T-helper 2 cell (primary cell): ENCODE measurements around the gene SGSM1.

Experiments used
- DNase-seq, 5 experiments: peaks; one replicate each; pipeline versions ENCODE4 v3.0.0 to v3.0.0-alpha.2; 2012 to 2022

The SGSM1 gene

DNA sequence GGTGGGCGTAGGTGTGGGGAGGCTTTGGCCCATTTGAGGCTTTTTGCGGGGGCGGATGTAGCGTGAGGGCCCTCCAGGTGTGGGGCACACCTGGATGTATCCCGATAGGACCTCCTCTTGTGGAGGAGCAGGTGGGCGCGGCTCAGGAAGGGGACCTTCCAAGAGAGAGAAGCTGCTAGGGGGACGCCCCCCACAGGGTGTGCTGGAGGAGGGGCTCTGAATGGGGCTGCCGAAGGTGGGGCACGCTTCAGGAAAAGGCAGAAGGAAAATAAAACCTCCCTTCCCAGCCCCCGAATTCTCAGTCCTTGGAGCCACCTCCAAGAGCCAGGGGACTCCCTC, 621 bp downstream of the SGSM1 start:
- DNase-seq = no peak

DNA sequence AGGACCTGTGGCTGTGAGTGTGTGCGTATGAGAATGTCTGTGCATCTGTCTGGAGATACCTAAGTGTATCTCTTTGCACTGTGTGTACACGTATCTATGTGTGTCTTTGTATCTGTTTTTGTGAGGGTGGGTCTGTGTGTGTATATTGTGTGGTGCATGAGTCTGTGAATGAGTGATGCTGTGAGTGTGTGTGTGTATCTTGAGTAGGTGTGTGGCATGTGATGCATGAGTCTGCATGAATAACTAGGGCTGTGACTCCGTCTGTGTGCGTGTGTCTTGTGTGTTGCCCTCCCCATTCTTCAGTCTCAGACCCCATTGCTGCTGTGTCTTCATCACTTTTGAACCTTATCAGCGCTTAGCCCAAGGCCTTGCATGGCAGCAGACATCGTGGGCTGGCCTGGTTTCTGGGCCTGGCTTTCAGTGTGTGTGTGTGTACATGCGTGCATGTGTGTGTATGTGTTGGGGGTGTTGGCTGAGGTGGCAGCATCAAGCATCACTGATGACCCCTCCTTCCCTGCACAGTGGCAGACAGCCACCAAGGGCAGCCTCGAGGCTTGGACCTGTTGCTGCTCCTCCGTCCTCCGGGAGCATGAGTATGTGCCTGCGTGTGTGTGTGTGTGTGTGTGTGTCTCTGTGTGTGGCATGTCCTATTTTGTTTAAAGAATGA, 1.4 kb downstream of the SGSM1 start:
- no peak for DNase-seq

DNA sequence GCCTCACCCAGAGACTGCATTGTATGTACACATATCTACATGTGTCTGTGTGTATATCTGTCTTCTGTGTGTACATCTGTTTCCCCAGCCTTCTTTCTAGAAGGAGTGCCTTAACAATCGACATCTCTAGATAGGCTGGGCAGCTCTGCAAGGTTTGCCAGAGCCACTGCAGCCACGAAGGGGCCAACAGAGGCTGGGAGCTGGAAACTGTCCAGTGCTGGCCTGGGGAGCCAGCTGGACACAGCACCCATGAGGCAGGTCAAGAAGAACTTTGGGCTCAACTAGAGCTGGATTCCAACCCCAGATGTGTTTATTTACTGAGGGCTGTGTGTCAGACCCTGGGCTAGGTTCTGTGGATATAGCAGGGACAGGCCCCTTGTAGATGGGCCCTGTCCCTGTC, 3.3 kb downstream of the SGSM1 start:
- no peak for DNase-seq

DNA sequence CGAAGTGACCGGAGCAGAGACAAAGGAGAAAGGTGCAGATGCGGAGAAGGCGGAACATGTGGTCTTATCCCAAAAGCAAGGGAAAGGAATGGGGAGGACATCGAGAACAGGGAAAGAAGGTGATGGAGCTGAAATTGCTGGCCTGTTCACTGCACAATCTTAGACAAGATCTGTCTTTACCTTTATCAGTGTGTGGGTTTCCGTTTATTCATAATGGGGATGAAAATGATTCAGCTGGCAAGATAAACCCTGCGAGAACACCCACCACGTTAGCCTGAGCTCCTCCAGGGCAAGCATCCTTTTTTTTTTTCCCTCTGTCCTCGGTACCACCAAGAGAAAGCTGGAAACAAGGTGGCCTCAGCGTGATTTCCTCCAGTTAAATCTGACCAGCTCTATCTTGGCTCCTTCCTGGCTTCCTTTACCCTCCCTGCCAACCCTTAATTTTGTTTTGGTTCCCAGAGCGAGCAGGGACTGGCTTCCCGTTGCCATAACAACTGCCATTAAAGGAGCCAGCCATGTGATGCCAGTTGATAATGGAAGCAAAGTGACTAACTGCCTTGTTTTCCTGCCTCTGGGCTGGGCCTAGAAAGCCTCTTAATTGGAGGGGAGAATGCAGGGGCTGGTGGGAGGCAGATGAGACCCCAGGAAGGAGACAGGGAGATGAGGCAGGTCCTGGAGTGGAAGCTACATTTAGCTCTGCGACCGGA, 4.2 kb downstream of the SGSM1 start:
- DNase-seq = peak in 1 of 5 experiments; percentile 78

DNA sequence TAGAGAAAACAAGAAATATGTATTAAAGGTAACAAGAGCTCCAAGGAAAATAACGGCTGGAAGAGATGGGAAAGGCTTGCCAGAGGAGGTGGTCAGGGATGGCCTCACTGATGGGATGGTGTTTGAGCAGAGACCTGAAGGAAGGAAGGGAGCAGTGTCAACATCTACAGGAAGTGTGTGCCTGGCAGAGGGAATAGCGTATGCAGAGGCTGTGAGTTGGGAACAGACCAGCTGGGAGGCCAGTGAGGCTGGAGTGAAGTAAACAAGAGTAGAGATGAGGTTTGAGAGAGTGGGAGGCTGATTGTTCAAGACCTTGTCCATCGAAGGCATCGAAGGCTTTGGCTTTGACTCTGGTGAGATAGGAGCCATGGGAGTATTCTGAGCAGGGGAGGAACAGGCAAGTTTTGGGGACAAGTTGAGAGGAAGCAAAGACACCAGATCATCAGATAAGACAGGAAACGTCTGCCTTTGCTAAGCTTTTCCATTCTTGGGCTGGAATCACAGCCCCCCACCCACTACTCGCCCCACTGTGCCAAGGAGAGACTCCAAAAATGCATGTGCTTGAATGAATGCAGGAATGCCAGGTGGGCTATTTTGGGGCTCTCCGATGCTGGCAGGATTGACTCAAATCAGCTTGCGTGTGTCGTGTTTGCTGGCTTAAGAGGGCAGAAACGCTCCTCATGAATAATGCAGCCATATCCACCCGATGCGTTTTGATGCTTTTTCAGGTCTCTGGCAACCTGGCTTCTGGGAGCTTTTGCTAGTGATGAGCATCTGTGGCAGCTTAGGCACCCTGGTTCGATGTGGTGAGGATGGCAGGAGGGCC, 7.2 kb downstream of the SGSM1 start:
- DNase-seq = no peak

DNA sequence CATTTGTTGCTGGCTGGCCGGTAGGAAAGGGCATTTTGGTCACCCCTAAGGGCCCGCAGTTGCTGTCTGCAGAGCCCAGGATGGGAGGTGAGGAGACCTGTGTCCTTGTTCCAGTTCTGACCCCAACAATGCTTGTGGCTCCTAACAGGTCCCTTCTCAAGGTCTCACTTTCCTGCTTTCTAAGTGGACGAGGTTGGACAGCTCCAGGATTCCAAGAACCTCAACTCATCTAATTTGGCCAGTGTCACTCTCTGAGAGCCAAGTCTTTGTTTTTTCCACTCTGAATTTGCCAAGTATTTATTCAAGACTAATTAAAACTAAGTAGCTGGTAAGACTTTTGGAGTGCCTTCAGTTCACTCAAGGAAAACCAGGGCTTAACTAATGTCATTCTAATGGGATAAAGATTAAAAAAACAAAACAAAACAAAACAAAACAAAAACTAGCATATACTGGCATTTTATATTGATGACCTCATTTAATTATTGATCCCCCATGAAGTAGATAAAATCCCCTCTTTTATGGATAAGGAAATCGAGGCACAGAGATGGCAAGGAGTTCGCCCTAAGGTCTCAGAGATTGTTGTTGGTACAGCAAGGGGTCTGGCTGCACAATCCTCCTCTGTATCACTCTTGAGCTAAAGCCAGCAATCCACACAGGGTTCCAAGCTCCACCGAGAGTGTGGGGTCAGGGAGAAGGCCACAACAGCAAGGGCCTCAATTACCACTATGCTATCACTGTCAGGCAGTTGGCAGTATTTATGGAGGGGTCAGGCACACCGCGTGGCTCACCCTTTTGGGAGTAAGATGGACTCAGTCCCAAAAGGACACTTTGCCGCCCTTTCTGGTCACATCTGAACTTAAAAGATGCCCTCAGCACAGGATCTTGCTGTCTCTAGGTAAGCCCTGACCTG, 8.1 kb downstream of the SGSM1 start:
- DNase-seq = no peak

DNA sequence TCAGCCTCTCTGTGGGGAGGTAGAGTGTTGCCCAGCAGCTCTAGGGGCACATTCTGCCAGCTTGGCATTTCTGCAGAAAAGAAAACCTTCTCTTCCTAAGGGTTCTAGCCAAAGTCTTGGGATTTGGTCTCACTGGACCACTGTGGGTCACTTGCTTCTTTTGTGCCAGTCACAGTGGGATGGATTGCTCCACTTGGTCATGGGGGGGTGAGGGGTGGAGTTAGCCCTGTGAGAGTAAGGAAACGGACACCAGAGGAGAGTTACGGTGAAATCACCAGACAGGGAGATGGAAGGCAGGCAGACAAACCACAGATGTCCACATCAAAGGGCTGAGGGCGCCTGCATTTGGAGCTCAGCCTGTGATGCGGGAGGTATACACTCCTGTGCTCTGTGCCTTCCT, 10.8 kb downstream of the SGSM1 start:
- DNase-seq = no peak

DNA sequence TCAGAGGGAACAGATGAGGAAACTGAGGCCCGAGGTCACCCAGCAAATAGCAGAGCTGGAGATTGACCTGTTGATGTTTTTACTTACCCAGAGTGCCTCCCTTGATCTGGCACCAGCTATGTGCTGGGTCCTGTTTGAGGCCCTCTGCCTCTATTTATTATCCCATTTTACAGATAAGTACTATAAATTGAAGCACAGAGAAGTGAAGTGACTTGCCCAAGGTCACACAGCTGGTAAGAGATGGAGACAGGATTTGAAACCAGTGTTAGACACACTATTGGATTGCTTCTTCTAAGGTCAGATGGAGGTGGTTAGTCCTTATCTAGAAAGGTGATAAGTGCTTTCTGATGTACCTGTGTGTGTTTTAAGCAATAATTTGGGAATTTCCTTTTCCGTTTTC, 13.5 kb downstream of the SGSM1 start:
- no peak for DNase-seq

DNA sequence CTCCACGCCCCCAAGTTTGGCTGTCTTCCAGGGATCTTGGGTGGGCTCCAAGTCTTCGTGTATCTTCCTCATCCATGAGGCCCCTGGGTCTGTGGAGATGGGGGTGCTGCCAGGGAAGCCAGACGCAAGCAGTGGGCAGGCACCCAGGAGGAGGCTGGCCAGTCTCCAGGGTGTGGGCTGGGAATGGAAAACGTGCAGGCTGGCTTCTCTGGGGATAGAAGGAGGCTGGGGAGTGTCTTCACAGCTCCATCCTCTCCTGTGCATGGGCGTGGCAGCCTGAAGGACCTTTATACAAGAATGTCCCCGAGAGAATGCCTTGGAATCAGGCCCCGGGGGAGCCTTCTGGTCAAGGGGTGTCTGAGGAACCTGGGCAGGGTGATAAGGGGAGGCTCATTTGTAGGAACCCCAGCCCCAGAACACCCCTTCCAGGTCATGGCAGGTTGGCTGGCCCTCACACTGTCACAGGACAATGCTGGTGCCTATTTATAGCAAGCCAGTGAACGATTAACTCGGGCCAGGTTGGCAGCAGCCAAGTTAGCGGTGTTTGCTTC, 14.0 kb downstream of the SGSM1 start:
- DNase-seq = no peak

DNA sequence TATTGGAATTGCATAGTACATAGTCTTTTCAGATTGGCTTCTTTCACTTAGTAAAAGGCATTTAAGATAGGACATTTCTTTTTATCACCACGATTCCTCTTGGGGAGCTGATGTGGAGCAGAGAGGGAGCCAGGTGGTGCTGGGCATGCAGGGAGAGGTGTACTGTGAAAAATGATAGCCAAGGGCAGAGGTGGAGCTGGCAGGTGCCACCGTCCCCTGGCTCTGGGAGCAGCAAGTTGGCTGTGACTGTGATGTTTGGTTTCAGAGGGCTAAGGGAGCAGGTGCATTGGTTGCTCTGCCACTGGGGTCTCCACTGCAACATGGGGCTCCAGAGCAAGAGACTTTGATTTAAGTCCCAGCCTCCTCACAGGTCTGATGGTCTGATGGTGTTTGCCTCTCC, 16.5 kb downstream of the SGSM1 start:
- no peak for DNase-seq

DNA sequence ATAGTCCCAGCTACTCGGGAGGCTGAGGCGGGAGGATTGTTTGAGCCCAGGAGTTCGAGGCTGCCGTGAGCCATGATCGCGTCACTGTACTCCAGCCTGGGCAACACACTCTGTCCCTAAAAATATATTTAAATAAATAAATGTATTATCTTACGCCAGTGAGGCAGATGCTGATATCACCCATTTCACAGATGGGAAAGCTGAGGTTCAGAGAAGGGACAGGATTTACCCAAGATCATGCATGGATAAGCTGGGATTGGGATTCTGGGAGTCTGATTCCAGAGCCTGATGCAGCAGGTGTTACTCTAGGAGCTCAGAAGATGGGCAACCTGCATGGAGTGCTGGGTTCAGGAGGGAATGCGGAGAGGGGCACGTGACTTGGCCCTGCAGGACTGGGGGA, 17.8 kb downstream of the SGSM1 start:
- no peak for DNase-seq

DNA sequence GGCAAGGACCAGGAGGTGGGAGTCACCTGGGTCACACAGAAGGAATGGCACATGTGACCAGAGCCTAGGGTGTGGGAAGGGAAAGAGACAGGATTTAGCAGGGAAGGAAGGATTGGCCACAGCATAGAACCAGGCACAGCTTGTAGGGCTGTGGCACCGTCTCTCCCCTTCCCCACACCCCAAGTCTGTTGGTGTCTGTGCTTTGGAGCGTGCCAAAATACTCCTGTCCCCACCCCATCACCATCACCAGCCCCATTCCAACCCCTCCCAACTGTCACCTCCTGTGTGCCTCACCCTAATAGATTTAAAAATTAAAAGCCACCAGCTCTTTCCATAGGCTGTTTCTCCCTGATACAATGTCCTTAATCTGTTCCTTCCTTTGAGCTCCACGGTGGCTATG, 18.2 kb downstream of the SGSM1 start:
- DNase-seq = no peak

DNA sequence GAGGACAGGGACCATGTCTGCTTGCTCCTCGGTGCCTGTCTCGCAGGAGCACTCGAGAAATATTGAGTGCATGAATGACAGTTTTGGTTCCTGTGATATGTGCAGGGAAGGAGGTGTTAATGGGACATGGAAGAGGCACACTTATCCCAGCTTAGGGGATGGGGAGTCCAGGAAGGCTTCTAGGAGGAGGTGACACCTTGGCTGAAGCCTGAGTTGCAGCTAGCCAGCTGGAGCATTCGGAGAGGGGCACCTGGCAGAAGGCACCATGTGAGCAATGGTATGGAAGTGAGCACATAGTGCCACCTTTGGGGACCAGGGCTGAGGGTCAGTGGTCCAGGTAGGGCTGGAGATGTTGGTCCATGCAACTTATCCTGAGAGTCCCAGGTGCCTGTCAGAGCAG, 18.9 kb downstream of the SGSM1 start:
- DNase-seq = no peak

DNA sequence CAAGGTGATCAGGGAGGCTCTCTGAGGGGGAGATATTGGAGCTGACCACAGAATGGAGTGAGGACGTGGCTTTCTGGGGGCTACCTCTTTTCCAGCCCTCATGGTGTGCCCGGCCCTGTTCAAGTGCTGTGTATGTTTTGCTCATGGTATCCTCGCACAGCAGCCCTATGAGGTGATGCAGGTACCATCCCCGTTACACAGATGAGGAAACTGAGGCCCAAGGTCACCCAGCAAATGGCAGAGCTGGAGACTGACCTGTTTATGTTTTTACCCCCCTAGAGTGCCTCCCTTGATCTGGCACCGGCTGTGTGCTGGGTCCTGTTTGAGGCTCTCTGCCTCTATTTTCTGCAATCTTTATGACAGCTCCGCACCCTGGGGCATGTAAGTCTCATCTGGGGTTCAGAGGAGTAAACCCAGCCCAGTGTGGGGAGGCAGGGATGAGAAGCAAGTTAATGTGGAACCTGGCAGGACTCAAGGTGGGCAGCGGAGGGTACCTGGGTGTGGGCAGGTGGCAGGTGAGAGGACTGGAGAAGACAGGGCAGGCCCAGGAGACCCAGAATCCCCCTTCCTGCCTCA, 20.8 kb downstream of the SGSM1 start:
- DNase-seq = no peak

DNA sequence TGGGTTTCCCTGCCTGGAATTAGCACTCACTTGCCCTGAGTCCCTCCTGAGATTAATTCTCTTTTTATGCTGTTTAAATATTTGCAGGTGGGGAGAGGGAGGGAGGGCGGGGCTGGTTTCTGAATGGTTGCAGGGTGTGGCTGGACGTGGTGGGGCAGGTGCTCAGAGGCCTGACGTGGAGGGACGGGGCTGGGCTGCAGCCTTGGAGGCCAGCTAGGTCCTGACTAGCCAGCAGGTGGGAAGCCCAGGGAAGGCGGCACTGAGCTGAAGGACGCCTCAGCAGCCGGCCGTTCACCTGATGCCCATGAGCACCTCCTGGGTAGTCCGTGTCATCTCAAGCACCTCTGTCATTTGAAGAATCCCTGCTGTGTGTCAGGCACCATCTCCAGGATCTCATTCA, 21.3 kb downstream of the SGSM1 start:
- DNase-seq = no peak

DNA sequence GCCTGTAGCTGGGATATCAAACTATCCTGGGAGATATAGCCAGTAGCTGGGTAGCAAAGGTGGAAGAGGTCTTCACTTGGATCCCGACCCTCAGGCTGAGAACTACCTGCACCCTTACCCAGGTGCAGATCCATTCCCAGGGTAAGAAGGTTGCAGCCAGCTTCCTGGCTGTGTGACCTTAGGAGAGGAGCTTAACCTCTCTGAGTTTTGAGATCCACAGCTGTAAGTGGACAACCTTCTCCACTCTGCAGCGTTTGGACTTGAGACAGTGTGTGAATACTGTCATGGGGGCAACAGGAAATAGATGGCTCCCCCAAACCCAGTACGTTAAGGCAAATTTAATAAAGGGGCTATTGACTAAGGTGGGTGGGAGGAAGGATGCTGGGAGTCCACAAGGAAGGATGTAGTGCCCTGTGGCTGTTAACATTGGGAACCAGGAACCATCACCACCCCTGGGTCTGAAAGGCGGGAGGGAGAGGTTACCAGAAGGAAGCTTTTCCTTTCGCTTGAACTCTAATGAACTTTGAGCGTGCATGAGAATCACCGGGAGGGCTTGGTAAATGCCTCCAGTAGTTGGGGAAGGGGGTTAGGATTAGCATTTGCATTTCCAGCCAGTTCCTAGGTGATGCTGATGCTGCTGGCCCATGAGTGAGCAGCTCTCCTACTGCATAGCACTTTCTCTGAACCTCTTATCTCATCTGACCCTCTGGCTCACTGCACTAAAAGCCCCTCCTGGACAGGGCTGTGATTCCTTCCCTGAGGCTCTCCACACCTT, 24.4 kb downstream of the SGSM1 start:
- DNase-seq = no peak

DNA sequence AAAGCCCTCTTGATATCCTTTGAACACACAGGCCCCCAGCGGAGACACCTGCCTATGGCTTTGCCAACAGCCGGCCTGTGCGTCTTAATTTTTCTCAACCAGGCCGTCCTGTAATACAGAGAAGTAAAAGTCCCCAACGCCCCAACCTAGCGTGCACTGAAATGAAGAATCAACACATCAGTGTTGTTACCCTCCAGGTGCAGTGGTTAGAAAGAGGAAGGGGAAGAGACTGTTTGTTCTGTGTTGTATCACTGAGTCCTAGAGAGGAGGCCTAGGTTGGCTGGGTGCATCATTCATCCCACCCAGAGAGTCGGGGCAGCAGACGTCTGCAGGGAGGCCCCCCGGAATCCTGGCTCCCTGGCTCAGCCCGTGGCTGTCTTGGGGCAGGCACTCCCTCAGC, 25.7 kb downstream of the SGSM1 start:
- DNase-seq = no peak

DNA sequence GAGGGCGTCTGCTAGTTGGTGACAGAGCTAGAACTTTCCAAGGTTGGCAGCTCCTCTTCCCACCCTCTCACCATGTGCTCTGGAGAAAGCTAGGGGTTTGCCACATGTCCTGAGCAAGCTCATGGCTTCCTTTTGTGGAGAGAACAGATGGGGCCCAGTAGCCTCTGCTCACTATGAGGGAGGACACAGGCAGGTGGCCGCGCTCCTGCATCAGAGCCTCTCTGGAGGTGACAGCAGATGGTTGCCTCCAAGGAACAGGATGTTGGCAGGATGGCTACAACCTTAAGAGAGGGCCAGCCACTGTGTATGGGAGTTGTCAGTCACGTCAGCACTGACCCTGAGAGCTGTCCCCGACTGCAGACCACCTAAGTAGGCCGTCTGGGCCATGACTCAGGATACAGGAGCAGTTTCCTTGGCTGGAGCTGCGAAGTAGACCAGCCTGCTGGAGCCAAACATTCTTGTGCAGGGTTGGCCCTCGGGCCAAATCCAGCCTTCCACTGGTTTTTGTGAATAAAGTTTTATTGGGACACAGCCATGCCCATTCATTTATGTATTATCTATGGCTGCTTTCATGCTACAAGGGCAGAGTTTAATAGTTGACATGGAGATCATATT, 28.0 kb downstream of the SGSM1 start:
- DNase-seq = no peak

DNA sequence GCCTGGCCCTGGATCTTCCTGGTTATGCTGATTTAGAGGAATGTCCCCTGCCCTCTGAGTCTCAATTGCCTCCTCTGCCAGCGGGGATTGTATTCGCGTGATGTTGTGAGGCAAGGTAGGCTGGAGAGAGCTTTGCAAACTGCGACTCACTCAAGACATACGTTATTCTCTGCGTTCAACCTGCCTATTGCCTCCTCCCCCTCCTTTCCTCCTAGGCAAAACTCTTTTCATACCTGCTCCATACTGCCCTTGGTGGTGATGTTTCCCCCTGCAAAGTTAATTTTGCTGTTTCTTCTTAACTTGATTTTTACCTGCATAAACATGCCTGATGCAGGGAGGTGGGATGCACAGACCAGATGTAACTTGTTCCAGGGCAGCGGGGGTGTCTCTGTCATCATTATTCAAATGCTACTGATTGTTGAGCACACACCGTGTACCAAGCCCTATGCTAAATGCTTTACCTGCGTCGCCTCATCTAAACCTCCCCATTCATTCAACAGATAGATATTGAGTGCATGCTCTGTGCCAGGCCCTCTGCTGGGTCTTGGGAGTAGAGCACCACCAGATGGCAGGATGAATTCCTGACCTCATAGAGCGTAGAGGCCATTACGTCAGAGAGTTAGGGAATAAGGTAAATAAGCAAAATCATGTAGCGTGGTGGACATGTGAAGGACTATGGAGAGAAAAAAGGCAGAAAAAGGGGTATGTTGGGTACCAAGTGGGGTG, 29.0 kb downstream of the SGSM1 start:
- no peak for DNase-seq

DNA sequence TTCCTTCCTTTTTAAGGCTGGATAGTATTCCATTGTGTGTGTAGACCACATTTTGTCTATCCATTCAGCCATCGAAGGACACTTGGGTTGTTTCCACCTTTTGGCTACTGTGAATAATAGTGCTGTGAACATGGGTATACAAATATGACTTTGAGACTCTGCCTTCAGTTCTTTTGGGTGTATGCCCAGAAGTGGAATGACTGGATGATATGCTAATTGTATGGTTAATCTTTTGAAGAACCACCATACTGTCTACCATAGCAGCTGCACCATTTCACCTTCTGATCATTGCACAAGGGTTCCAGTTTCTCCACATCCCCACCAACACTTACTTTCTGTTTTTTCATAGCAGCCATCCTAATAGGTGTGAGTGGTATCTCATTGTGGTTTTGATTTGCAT, 30.3 kb downstream of the SGSM1 start:
- DNase-seq = no peak
